K562 (cell line): Measurements from ENCODE around the gene EFEMP2. TPM values are rescaled to one million over a fixed set of nuclear protein-coding genes. Genes with fewer than 3 reads are reported as not detected.

Experiments used
- BHLHE40 ChIP-seq: IDR thresholded peaks from 2 replicates; pipeline ENCODE4 v1.6.1; 2011; ENCODE audit warnings: low read length, improper control_type of control experiment
- DPF2 ChIP-seq: fragments of 450-650 bp; IDR thresholded peaks from 2 replicates; pipeline ENCODE4 v1.6.1; 2016
- EP400 ChIP-seq: fragments of 450-650 bp; IDR thresholded peaks from 2 replicates; pipeline ENCODE4 v1.6.1; 2017; ENCODE audit warnings: antibody characterized with exemption, mild to moderate bottlenecking, moderate library complexity
- ETV6 ChIP-seq, 3 experiments: fragments of 150-350 bp in 1 of 3; sonication (generic) in 1 of 3; formaldehyde crosslinking in 1 of 3; IDR thresholded peaks; 2 replicates each; pipeline versions ENCODE4 v1.6.1 to v1.8.0; 2014 to 2022; ENCODE audit warnings: borderline replicate concordance in 2 of 3, low read depth in 2 of 3, antibody characterized with exemption in 1 of 3, low read length in 1 of 3, mild to moderate bottlenecking in 1 of 3, missing genetic modification reagents in 1 of 3
- GABPA ChIP-seq: fragments of 200-800 bp; sonication (Bioruptor generic); conservative IDR thresholded peaks from 2 replicates; pipeline ENCODE4 v1.6.1; 2016; ENCODE audit warnings: low read depth, missing genetic modification characterization, missing compliant biosample characterization
- MAX ChIP-seq: sonication (generic); formaldehyde crosslinking; IDR thresholded peaks from 2 replicates; pipeline ENCODE4 v1.9.0; 2022; ENCODE audit warnings: mild to moderate bottlenecking, missing genetic modification reagents
- MBD2 ChIP-seq: sonication (generic); IDR thresholded peaks from 2 replicates; pipeline ENCODE4 v1.6.1; 2016; ENCODE audit warnings: low read depth, borderline replicate concordance
- NELFE ChIP-seq: IDR thresholded peaks from 2 replicates; pipeline ENCODE4 v1.6.1; 2011; ENCODE audit warnings: mild to moderate bottlenecking; ENCODE audit not compliant: insufficient read depth, insufficient read length
- NFIX ChIP-seq: fragments of 250-450 bp; sonication (Bioruptor Pico); IDR thresholded peaks from 2 replicates; pipeline ENCODE4 v1.4.0; 2020; ENCODE audit warnings: low read depth, mild to moderate bottlenecking, moderate library complexity
- NR2C2 ChIP-seq, 2 experiments: fragments of 200-800 bp in 1 of 2; sonication (Bioruptor generic) in 1 of 2; sonication (generic) in 1 of 2; formaldehyde crosslinking in 1 of 2; IDR thresholded peaks; 2 replicates each; pipeline versions ENCODE4 v1.6.1 to v1.8.0; 2016 to 2022; ENCODE audit warnings: mild to moderate bottlenecking in 1 of 2, missing compliant biosample characterization in 1 of 2, missing genetic modification characterization in 1 of 2, missing genetic modification reagents in 1 of 2
- RBFOX2 ChIP-seq: fragments of 200-400 bp; formaldehyde crosslinking; IDR thresholded peaks from 2 replicates; pipeline ENCODE4 v1.6.1; 2017; ENCODE audit warnings: low read depth, mild to moderate bottlenecking, low read length, moderate library complexity
- RBM14 ChIP-seq: fragments of 200-400 bp; formaldehyde crosslinking; IDR thresholded peaks from 2 replicates; pipeline ENCODE4 v1.6.1; 2018; ENCODE audit warnings: low read depth, mild to moderate bottlenecking, low read length, moderate library complexity, borderline replicate concordance; ENCODE audit not compliant: insufficient read depth
- RERE ChIP-seq: sonication (generic); formaldehyde crosslinking; IDR thresholded peaks from 2 replicates; pipeline ENCODE4 v1.8.0; 2023; ENCODE audit warnings: missing genetic modification reagents, mild to moderate bottlenecking, borderline replicate concordance
- RNF219 ChIP-seq: fragments of 250-450 bp; sonication (Bioruptor Pico); IDR thresholded peaks from 2 replicates; pipeline ENCODE4 v1.5.0; 2022; ENCODE audit warnings: mild to moderate bottlenecking
- ZBTB17 ChIP-seq: fragments of 450-650 bp; formaldehyde crosslinking; IDR thresholded peaks from 2 replicates; pipeline ENCODE4 v1.4.0; 2020; ENCODE audit warnings: mild to moderate bottlenecking
- ZBTB9 ChIP-seq: fragments of 450-650 bp; formaldehyde crosslinking; IDR thresholded peaks from 2 replicates; pipeline ENCODE4 v1.4.0; 2020; ENCODE audit warnings: mild to moderate bottlenecking, moderate library complexity
- ZFP1 ChIP-seq: fragments of 450-650 bp; formaldehyde crosslinking; IDR thresholded peaks from 2 replicates; pipeline ENCODE4 v1.4.0; 2020; ENCODE audit warnings: mild to moderate bottlenecking, mixed read lengths
- ZNF197 ChIP-seq: fragments of 200-800 bp; sonication (Bioruptor generic); IDR thresholded peaks from 2 replicates; pipeline ENCODE4 v1.6.1; 2016; ENCODE audit warnings: low read depth, missing genetic modification characterization, missing compliant biosample characterization
- ZNF212 ChIP-seq: fragments of 450-650 bp; formaldehyde crosslinking; IDR thresholded peaks from 2 replicates; pipeline ENCODE4 v1.4.0; 2020; ENCODE audit warnings: mild to moderate bottlenecking
- polyA plus RNA-seq, 8 experiments: library from polyadenylated mRNA; depleted of rRNA in 4 of 8; stranded (reverse) in 5 of 8; unstranded in 3 of 8; fragments of >200 nt; fragmentation: Nextera tagmentation in 2 of 8; fragmentation: Illumina TruSeq in 1 of 8; extraction: Ambion mirVana in 2 of 8; extraction: Trizol in 1 of 8; gene quantifications; 2 replicates each; pipeline versions ENCODE4 v1.2.1 to v1.2.3, GENCODE V29; 2011 to 2014; ENCODE audit warnings: inconsistent platforms in 1 of 8, missing spikeins in 1 of 8
- total RNA-seq, 7 experiments: library from RNA; depleted of rRNA in 6 of 7; stranded (reverse); fragments of >200 nt in 6 of 7; fragmentation: Illumina TruSeq in 2 of 7; extraction: Trizol in 2 of 7; gene quantifications; 2 replicates each; pipeline versions ENCODE4 v1.2.1 to v1.2.3, GENCODE V29; 2011 to 2021; ENCODE audit warnings: low replicate concordance in 1 of 7

Gene EFEMP2
- total and polyA plus RNA-seq, 9 of the 15 experiments (the other 6 are each of a cell fraction or from before 2014, with no cell fraction given): 0.07 to 2.9 (median 0.69) TPM; not detected in 1

DNA sequence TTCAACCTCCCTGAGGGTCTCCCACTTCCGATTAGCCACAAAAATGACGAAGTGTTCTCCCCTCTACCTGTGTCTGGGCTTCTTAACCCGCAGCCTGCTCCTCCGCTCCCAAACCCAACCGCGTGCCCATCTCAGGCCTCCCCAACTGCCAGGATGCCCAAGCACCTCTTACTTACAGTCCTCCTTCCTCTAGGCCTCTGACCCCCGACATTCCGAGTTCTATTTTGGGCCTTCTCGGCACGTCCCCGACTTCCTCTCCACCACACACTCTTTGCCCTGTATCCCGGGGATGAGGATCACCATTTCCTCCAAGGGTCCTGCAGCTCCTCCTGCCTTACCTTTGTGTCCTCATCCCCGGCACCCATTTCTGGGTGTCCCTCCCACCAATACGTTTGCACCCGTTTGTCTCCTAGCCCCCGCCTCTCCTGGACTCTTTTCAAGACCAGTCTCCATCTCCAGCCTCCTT is 12.8 kb downstream of the EFEMP2 start (continued):
- TF ChIP-seq RERE (CRISPR knock-in tag) (no peak), ZBTB9 (no peak), ZBTB17 (CRISPR knock-in tag) (0 out of 2 replicates have a peak, but pooled peaks have one; percentile 7), MBD2 (no peak), MAX (no peak), GABPA (tag) (no peak), DPF2 (0 out of 2 replicates have a peak, but pooled peaks have one; percentile 50), NELFE (no peak), NR2C2 (CRISPR knock-in tag; IDR thresholded peaks at IDR 0.05) (no peak), NR2C2 (tag; IDR thresholded peaks at IDR 0.05) (no peak), RBM14 (no peak), BHLHE40 (no peak), ZFP1 (no peak), EP400 (no peak), ETV6 (IDR thresholded peaks at IDR 0.05; ENCODE audit: borderline replicate concordance in 1 of 2, low read depth in 2 of 2, low read length in 1 of 2) (0 out of 4 replicates have a peak, but pooled peaks of 1 of the 2 experiments have one; percentile 26), ETV6 (CRISPR knock-in tag; IDR thresholded peaks at IDR 0.05; ENCODE audit: borderline replicate concordance) (no peak), ZNF212 (no peak), RBFOX2 (peak; percentile 47), ZNF197 (no peak), NFIX (no peak), RNF219 (no peak)
